HepG2 (cell line): ENCODE data around the gene SRBD1. TPM values are rescaled to one million over a fixed set of nuclear protein-coding genes. Genes with fewer than 3 reads are reported as not detected.
A peak's percentile ranks its signal among the peaks of the same experiment; 100 is the strongest.

ENCODE experiments used
- HNF4A ChIP-seq: sonication (generic); formaldehyde crosslinking; IDR thresholded peaks from 2 replicates; pipeline ENCODE4 v1.4.0; 2020; ENCODE audit warnings: missing genetic modification reagents
- JUN ChIP-seq: sonication (generic); formaldehyde crosslinking; IDR thresholded peaks from 2 replicates; pipeline ENCODE4 v1.4.0; 2020; ENCODE audit warnings: mild to moderate bottlenecking, missing genetic modification reagents
- MLLT10 ChIP-seq: sonication (generic); formaldehyde crosslinking; IDR thresholded peaks from 2 replicates; pipeline ENCODE4 v1.4.0; 2020; ENCODE audit warnings: missing genetic modification reagents
- MXD4 ChIP-seq: IDR thresholded peaks from 2 replicates; pipeline ENCODE4 v1.6.1; 2016; ENCODE audit warnings: mild to moderate bottlenecking, missing biosample characterization, missing genetic modification reagents
- MXI1 ChIP-seq: IDR thresholded peaks from 3 replicates; pipeline ENCODE4 v1.6.1; 2012; ENCODE audit warnings: low read depth, low read length, inconsistent platforms, borderline replicate concordance
- NFKBIZ ChIP-seq: IDR thresholded peaks from 2 replicates; pipeline ENCODE4 v1.6.1; 2018; ENCODE audit warnings: missing genetic modification reagents, missing compliant biosample characterization
- PITX1 ChIP-seq: sonication (generic); formaldehyde crosslinking; IDR thresholded peaks from 2 replicates; pipeline ENCODE4 v1.5.1; 2020; ENCODE audit warnings: mild to moderate bottlenecking, missing genetic modification reagents
- POLR2A ChIP-seq, 2 experiments: IDR thresholded peaks; 2 replicates each; pipeline ENCODE4 v1.6.1; 2011; ENCODE audit warnings: low read depth in 2 of 2, low read length in 2 of 2, mild to moderate bottlenecking in 1 of 2, moderate library complexity in 1 of 2; ENCODE audit not compliant: insufficient read depth in 1 of 2
- REPIN1 ChIP-seq: sonication (generic); formaldehyde crosslinking; IDR thresholded peaks from 2 replicates; pipeline ENCODE4 v1.8.0; 2022; ENCODE audit warnings: missing genetic modification reagents, low read depth, mild to moderate bottlenecking, borderline replicate concordance
- SOX6 ChIP-seq, 2 experiments: fragments of 450-650 bp in 1 of 2; sonication (generic) in 1 of 2; formaldehyde crosslinking in 1 of 2; IDR thresholded peaks; 2 replicates each; pipeline versions ENCODE4 v1.4.0 to v1.6.1; 2017 to 2020; ENCODE audit warnings: antibody characterized with exemption in 1 of 2, mild to moderate bottlenecking in 1 of 2, missing genetic modification reagents in 1 of 2
- ZMAT3 ChIP-seq: sonication (generic); formaldehyde crosslinking; conservative IDR thresholded peaks from 2 replicates; pipeline ENCODE4 v1.7.0; 2021; ENCODE audit warnings: missing genetic modification reagents
- ZNF142 ChIP-seq: sonication (generic); formaldehyde crosslinking; IDR thresholded peaks from 2 replicates; pipeline ENCODE4 v1.4.0; 2020; ENCODE audit warnings: missing genetic modification reagents
- ZNF251 ChIP-seq: sonication (generic); formaldehyde crosslinking; IDR thresholded peaks from 2 replicates; pipeline ENCODE4 v1.9.0; 2021; ENCODE audit warnings: mild to moderate bottlenecking, missing genetic modification reagents
- ZNF354B ChIP-seq: sonication (generic); formaldehyde crosslinking; IDR thresholded peaks from 2 replicates; pipeline ENCODE4 v1.8.0; 2022; ENCODE audit warnings: mild to moderate bottlenecking, missing genetic modification reagents
- ZNF841 ChIP-seq: sonication (generic); formaldehyde crosslinking; IDR thresholded peaks from 2 replicates; pipeline ENCODE4 v1.8.1; 2023; ENCODE audit warnings: missing genetic modification reagents, borderline replicate concordance
- polyA plus RNA-seq, 8 experiments: library from polyadenylated mRNA; depleted of rRNA in 3 of 8; stranded (reverse) in 7 of 8; unstranded in 1 of 8; fragments of >200 nt; fragmentation: Illumina TruSeq in 4 of 8; extraction: Trizol in 4 of 8; gene quantifications; 2 replicates each; pipeline versions ENCODE4 v1.2.1 to v1.2.3, GENCODE V29; 2011 to 2016; ENCODE audit warnings: low read depth in 4 of 8, missing spikeins in 1 of 8, mixed read lengths in 1 of 8; ENCODE audit not compliant: insufficient read depth in 1 of 8
- total RNA-seq, 5 experiments: library from RNA; depleted of rRNA; stranded (reverse); fragments of >200 nt; fragmentation: Illumina TruSeq; extraction: Trizol; gene quantifications; 2 replicates each; pipeline ENCODE4 v1.2.3, GENCODE V29; 2016; ENCODE audit warnings: low read depth in 1 of 5
- TF ChIP-seq, protein P1 (sequence below): sonication (generic); formaldehyde crosslinking; IDR thresholded peaks from 2 replicates; pipeline ENCODE4 v1.4.0; 2020; ENCODE audit warnings: missing genetic modification reagents, borderline replicate concordance
- TF ChIP-seq, protein P2 (sequence below): sonication (generic); formaldehyde crosslinking; IDR thresholded peaks from 2 replicates; pipeline ENCODE4 v1.8.1; 2023; ENCODE audit warnings: mild to moderate bottlenecking, missing genetic modification reagents, borderline replicate concordance
- TF ChIP-seq, protein P3 (sequence below): sonication (generic); formaldehyde crosslinking; IDR thresholded peaks from 2 replicates; pipeline ENCODE4 v1.4.0; 2020; ENCODE audit warnings: missing genetic modification reagents

Gene SRBD1
- total and polyA plus RNA-seq, 2 of the 13 experiments (the other 11 are each of a cell fraction or from before 2014, with no cell fraction given), result 3.2 to 23.9 TPM

DNA sequence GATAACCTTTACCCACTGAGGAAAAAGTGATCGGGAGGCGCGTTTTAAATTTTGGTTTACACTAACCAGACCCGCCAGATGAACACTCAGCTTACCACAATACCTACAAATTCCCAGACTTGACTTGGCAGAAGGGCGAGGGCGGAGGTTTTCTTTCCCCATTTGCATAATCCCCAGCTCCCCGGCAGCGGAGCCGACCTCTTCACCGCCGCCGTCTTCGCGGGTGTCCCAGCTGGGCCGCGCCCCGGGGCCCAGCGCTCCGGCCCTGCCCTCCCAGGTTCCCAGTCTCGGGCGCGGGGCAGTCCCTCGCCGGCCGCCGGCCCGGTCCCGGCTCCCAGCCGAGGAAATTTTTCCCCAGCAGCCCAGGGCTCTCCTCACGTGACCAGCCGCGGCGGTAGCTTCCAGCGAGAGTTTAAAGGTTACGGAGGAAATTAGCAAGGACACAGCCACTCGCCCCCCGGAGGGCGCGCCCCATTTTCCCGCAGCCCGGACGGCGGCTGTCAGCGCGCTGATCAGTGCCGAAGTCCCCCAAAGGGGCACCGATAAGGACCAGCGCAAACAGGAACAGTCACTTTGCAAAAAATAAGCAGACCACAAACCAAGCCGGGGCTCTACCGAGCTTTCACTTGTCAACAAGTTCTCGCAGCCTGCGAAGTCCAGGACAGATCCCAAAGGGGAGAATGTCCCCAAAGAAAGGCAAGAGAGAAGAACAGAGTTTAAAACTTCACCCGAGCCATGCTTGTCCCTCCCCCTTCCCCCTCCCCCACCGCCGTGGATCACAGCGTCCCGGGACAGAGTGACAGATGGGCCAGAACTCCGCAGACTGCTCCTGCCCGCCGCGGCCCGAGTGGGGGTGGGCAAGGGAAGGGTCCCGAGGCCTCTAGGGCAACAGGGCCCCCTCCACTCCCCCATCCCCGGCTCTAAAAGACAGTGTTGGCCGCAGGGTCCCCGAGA is 39.1 kb upstream of the SRBD1 start (continued):
- TF ChIP-seq PITX1 (CRISPR knock-in tag) (no peak), JUN (no peak), POLR2A (IDR thresholded peaks at IDR 0.05; ENCODE audit: insufficient read depth in 1 of 2, low read depth in 2 of 2, low read length in 2 of 2) (peak in 1 of 2 experiments; percentile 50; a peak in 2 of 4 replicates), ZNF354B (CRISPR knock-in tag) (0 out of 2 replicates have a peak, but pooled peaks have one; percentile 18), ZNF142 (CRISPR knock-in tag) (no peak), NFKBIZ (no peak), MLLT10 (CRISPR knock-in tag) (no peak), REPIN1 (0 out of 2 replicates have a peak, but pooled peaks have one; percentile 6), MXD4 (CRISPR knock-in tag) (no peak), MXI1 (peak; percentile 34; the same call in 1 of the 3 replicates), ZMAT3 (CRISPR knock-in tag) (no peak), ZNF841 (CRISPR knock-in tag) (peak; percentile 20; the same call in 1 of the 2 replicates), HNF4A (CRISPR knock-in tag) (peak; percentile 76), SOX6 (IDR thresholded peaks at IDR 0.05) (no peak), SOX6 (CRISPR knock-in tag; IDR thresholded peaks at IDR 0.05) (no peak), ZNF251 (CRISPR knock-in tag) (no peak)
- TF ChIP-seq, protein P1, sequence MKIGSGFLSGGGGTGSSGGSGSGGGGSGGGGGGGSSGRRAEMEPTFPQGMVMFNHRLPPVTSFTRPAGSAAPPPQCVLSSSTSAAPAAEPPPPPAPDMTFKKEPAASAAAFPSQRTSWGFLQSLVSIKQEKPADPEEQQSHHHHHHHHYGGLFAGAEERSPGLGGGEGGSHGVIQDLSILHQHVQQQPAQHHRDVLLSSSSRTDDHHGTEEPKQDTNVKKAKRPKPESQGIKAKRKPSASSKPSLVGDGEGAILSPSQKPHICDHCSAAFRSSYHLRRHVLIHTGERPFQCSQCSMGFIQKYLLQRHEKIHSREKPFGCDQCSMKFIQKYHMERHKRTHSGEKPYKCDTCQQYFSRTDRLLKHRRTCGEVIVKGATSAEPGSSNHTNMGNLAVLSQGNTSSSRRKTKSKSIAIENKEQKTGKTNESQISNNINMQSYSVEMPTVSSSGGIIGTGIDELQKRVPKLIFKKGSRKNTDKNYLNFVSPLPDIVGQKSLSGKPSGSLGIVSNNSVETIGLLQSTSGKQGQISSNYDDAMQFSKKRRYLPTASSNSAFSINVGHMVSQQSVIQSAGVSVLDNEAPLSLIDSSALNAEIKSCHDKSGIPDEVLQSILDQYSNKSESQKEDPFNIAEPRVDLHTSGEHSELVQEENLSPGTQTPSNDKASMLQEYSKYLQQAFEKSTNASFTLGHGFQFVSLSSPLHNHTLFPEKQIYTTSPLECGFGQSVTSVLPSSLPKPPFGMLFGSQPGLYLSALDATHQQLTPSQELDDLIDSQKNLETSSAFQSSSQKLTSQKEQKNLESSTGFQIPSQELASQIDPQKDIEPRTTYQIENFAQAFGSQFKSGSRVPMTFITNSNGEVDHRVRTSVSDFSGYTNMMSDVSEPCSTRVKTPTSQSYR (CRISPR knock-in tag), result peak; percentile 66; the same call in 1 of the 2 replicates
- TF ChIP-seq, protein P2, sequence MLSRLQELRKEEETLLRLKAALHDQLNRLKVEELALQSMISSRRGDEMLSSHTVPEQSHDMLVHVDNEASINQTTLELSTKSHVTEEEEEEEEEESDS (CRISPR knock-in tag), result no peak; the same call in 1 of the 2 replicates
- TF ChIP-seq, protein P3, sequence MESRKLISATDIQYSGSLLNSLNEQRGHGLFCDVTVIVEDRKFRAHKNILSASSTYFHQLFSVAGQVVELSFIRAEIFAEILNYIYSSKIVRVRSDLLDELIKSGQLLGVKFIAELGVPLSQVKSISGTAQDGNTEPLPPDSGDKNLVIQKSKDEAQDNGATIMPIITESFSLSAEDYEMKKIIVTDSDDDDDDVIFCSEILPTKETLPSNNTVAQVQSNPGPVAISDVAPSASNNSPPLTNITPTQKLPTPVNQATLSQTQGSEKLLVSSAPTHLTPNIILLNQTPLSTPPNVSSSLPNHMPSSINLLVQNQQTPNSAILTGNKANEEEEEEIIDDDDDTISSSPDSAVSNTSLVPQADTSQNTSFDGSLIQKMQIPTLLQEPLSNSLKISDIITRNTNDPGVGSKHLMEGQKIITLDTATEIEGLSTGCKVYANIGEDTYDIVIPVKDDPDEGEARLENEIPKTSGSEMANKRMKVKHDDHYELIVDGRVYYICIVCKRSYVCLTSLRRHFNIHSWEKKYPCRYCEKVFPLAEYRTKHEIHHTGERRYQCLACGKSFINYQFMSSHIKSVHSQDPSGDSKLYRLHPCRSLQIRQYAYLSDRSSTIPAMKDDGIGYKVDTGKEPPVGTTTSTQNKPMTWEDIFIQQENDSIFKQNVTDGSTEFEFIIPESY (CRISPR knock-in tag), result peak; percentile 10; the same call in 1 of the 2 replicates
